ENCODE data around the gene BTBD7. TPM values are rescaled to one million over a fixed set of nuclear protein-coding genes. Genes with fewer than 3 reads are reported as not detected.

Gene BTBD7
- total RNA-seq, 2 experiments from 2014 or later, result 12.5 to 12.6 TPM

- CTCF ChIA-PET, result no interaction called here
- Histone ChIP-seq H3K4me1 (ENCODE audit: insufficient read depth, low read length) (peaks cover 16% of the 10 kb centered on the region), H3K9me3 (ENCODE audit: control insufficient read depth in 1 of 2, insufficient read depth in 1 of 2, low read length in 2 of 2) (no peaks in the 10 kb centered on the region), H3K27ac (ENCODE audit: low read depth in 1 of 2, low read length in 2 of 2) (no peak overlapping the region), H3K4me3 (ENCODE audit: low read length) (no peak overlapping the region), H3K27me3 (ENCODE audit: control insufficient read depth in 1 of 2, insufficient read depth in 2 of 2, low read length in 2 of 2) (no peaks in the 10 kb centered on the region), H3K36me3 (ENCODE audit: insufficient read depth, low read length) (no peaks in the 10 kb centered on the region)
- TF ChIP-seq CTCF (IDR thresholded peaks at IDR 0.05), result no peak
- no peak for ATAC-seq (ENCODE audit: poor library complexity)
- Mint-ChIP-seq H3K9me3 (no peaks in the 10 kb centered on the region), H3K4me1 (ENCODE audit: low read depth) (peaks cover 17% of the 10 kb centered on the region), H3K27ac (no peak overlapping the region), H3K27me3 (no peaks in the 10 kb centered on the region), H3K4me3 (no peak overlapping the region), H3K36me3 (ENCODE audit: low read depth) (no peaks in the 10 kb centered on the region)
- intact Hi-C loops (cut with DNase I, micrococcal nuclease), result no loop called here
- POLR2A ChIA-PET, result no interaction called here
- no peak for DNase-seq
These were observed 132.3 kb downstream of the BTBD7 start for GRCh38 chr14:93200553-93200952.

DNA sequence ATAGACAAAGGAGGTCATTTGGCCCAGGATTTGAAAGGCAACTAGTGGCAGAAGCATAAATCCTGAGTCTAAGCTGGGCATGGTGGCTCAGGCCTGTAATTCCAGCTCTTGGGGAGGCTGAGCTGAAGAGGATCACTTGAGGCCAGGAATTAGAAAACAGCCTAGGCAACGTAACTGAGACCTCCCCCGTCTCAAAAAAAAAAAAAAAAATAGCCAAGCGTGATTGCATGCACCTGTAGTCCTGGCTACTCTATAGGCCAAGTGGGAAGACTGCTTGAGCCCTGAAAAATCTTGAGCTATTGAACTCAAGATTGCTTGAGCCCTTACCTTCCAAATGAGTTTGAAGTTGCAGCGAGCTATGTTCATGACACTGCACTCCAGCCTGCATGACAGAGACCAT is 133.8 kb downstream of the BTBD7 start:
- Mint-ChIP-seq H3K27me3 (no peaks in the 10 kb centered on the region), H3K4me1 (ENCODE audit: low read depth) (peaks cover 2% of the 10 kb centered on the region), H3K4me3 (no peak overlapping the region), H3K27ac (no peak overlapping the region), H3K36me3 (ENCODE audit: low read depth) (peaks cover 4% of the 10 kb centered on the region), H3K9me3 (no peaks in the 10 kb centered on the region)
- Histone ChIP-seq H3K4me1 (ENCODE audit: insufficient read depth, low read length) (peaks cover 1% of the 10 kb centered on the region), H3K9me3 (ENCODE audit: control insufficient read depth in 1 of 2, insufficient read depth in 1 of 2, low read length in 2 of 2) (no peaks in the 10 kb centered on the region), H3K27ac (ENCODE audit: low read depth in 1 of 2, low read length in 2 of 2) (no peak overlapping the region), H3K4me3 (ENCODE audit: low read length) (no peak overlapping the region), H3K27me3 (ENCODE audit: control insufficient read depth in 1 of 2, insufficient read depth in 2 of 2, low read length in 2 of 2) (no peaks in the 10 kb centered on the region), H3K36me3 (ENCODE audit: insufficient read depth, low read length) (no peaks in the 10 kb centered on the region)
- POLR2A ChIA-PET, result no interaction called here
- CTCF ChIA-PET, result interaction anchor here (0.6 to 0.9 kb wide), 3 partner anchors 14 to 124 kb away, joined by 3 to 4 read pairs (median 4); partner anchors contain the start of genes LYSET and MOAP1
- no peak for ATAC-seq (ENCODE audit: poor library complexity)
- intact Hi-C loops (cut with DNase I, micrococcal nuclease), result no loop called here
- DNase-seq, result no peak
- no peak for TF ChIP-seq CTCF (IDR thresholded peaks at IDR 0.05)

GRCh38 chr14:93195316-93195999 is 137.4 kb downstream of the BTBD7 start:
- ChIA-PET CTCF (interaction anchor here (0.6 to 0.8 kb wide), 2 partner anchors 8 to 16 kb away, joined by 3 read pairs; no protein-coding TSS in a partner anchor), POLR2A (interaction anchor here (0.7 to 2.3 kb wide), 3 partner anchors 10 to 1155 kb away, joined by 3 to 13 read pairs (median 4); partner anchors contain the start of genes LYSET and MOAP1)
- no peak overlapping the region for H3K27ac ChIP-seq (ENCODE audit: low read depth in 1 of 2, low read length in 2 of 2)
- Mint-ChIP-seq H3K27ac (no peak overlapping the region), H3K4me3 (no peak overlapping the region), H3K36me3 (ENCODE audit: low read depth) (peaks cover 4% of the 10 kb centered on the region), H3K4me1 (ENCODE audit: low read depth) (peaks cover 7% of the 10 kb centered on the region), H3K27me3 (no peaks in the 10 kb centered on the region), H3K9me3 (no peaks in the 10 kb centered on the region)
- ATAC-seq (ENCODE audit: poor library complexity) (no peak), DNase-seq (no peak)
- no peaks in the 10 kb centered on the region for H3K27me3 ChIP-seq (ENCODE audit: control insufficient read depth in 1 of 2, insufficient read depth in 2 of 2, low read length in 2 of 2)
- intact Hi-C loops (cut with DNase I, micrococcal nuclease), result no loop called here
- H3K9me3 ChIP-seq (ENCODE audit: control insufficient read depth in 1 of 2, insufficient read depth in 1 of 2, low read length in 2 of 2), result no peaks in the 10 kb centered on the region
- no peaks in the 10 kb centered on the region for H3K4me1 ChIP-seq (ENCODE audit: insufficient read depth, low read length)
- no peak overlapping the region for H3K4me3 ChIP-seq (ENCODE audit: low read length)
- no peaks in the 10 kb centered on the region for H3K36me3 ChIP-seq (ENCODE audit: insufficient read depth, low read length)
- TF ChIP-seq CTCF (IDR thresholded peaks at IDR 0.05), result no peak

Other genes with a start within 250 kb of the BTBD7 start
- 10 to 100 TPM; 19.0 to 20.6 TPM for gene ITPK1, start 217.1 kb downstream of the BTBD7 start, total RNA-seq
- gene MOAP1, start 148.1 kb downstream of the BTBD7 start, total RNA-seq, result 100 to 1,000 TPM; 127 to 130 TPM
- gene LYSET, start 147.7 kb downstream of the BTBD7 start, total RNA-seq, result 1 to 10 TPM; 5.8 TPM
- gene GON7, start 126.0 kb downstream of the BTBD7 start, total RNA-seq, result 1 to 10 TPM; 2.3 to 2.4 TPM
- gene UBR7, start 125.8 kb downstream of the BTBD7 start, total RNA-seq, result 1 to 10 TPM; 6.8 to 7.4 TPM
- gene COX8C, start 14.1 kb upstream of the BTBD7 start, total RNA-seq, result not detected
- not detected for gene UNC79, start 97.9 kb upstream of the BTBD7 start, total RNA-seq